H1 (cell line): ENCODE data around the gene PIK3R5. TPM values are rescaled to one million over a fixed set of nuclear protein-coding genes. Genes with fewer than 3 reads are reported as not detected.

Experiments used
- CTCF ChIA-PET: fragments of 300-600 bp; sonication (Branson Sonifier 250); formaldehyde crosslinking; loops from one replicate; lab custom pipeline; 2021; ENCODE audit not compliant: partially characterized antibody; lab: Charles Lee
- POLR2A ChIA-PET: fragments of 300-600 bp; sonication (Branson Sonifier 250); formaldehyde crosslinking; loops from one replicate; lab custom pipeline; 2021; ENCODE audit warnings: inconsistent platforms; ENCODE audit not compliant: partially characterized antibody; lab: Charles Lee
- DNase-seq, 2 experiments: peaks; one replicate each; pipeline versions ENCODE4 v3.0.0 to v3.0.0-alpha.2; 2010 to 2022; ENCODE audit warnings: low spot score in 2 of 2, low read depth in 1 of 2, mixed read lengths in 1 of 2
- FAIRE-seq: peaks from 2 replicates; lab custom pipeline; 2011; peaks lifted over from hg19 to GRCh38; lab: Jason Lieb, UNC
- H2AFZ ChIP-seq: 2 replicates; pipeline ENCODE4 v1.8.1; 2012; ENCODE audit warnings: low read length, inconsistent platforms
- H2AK5ac ChIP-seq: 2 replicates; pipeline ENCODE4 v1.6.1; 2013; ENCODE audit warnings: low read depth, low read length
- H2BK120ac ChIP-seq: replicated peaks from 2 replicates; pipeline ENCODE3; 2013; ENCODE audit warnings: low read depth, low read length, inconsistent platforms
- H2BK12ac ChIP-seq: 2 replicates; pipeline ENCODE4 v1.6.1; 2013; ENCODE audit warnings: low read depth, low read length
- H2BK15ac ChIP-seq: 2 replicates; pipeline ENCODE4 v1.6.1; 2013; ENCODE audit warnings: low read length
- H2BK20ac ChIP-seq: 2 replicates; pipeline ENCODE4 v1.6.1; 2013; ENCODE audit warnings: low read length
- H2BK5ac ChIP-seq: 2 replicates; pipeline ENCODE4 v1.6.1; 2013; ENCODE audit warnings: low read depth, low read length
- H3K14ac ChIP-seq: 2 replicates; pipeline ENCODE4 v1.6.1; 2013; ENCODE audit warnings: inconsistent platforms; ENCODE audit not compliant: insufficient read length
- H3K18ac ChIP-seq: 2 replicates; pipeline ENCODE4 v1.6.1; 2013; ENCODE audit warnings: low read length; ENCODE audit errors: extremely low read depth
- H3K23ac ChIP-seq: 2 replicates; pipeline ENCODE4 v1.6.1; 2013; ENCODE audit warnings: inconsistent platforms; ENCODE audit not compliant: insufficient read length
- H3K23me2 ChIP-seq: 2 replicates; pipeline ENCODE4 v1.6.1; 2013; ENCODE audit warnings: low read depth, low read length
- H3K27ac ChIP-seq: 2 replicates; pipeline ENCODE4 v1.6.1; 2011; ENCODE audit warnings: low read depth, low read length, inconsistent platforms
- H3K27me3 ChIP-seq, 4 experiments: replicated peaks in 1 of 4; 1 replicate in 1 of 4; 2 replicates in 3 of 4; pipeline versions ENCODE4 v1.6.1 to v1.8.1; 2011 to 2013; ENCODE audit warnings: low read length in 3 of 4, mild to moderate bottlenecking in 3 of 4, inconsistent platforms in 2 of 4, mixed read lengths in 2 of 4, moderate library complexity in 1 of 4; ENCODE audit not compliant: control insufficient read depth in 3 of 4, insufficient read depth in 3 of 4; ENCODE audit errors: extremely low read depth in 1 of 4
- H3K36me3 ChIP-seq, 4 experiments: 2 replicates each; pipeline versions ENCODE4 v1.6.1 to v1.8.1; 2011 to 2013; ENCODE audit warnings: mild to moderate bottlenecking in 4 of 4, low read length in 3 of 4, moderate library complexity in 2 of 4, control low read depth in 1 of 4, inconsistent platforms in 1 of 4; ENCODE audit not compliant: insufficient read depth in 4 of 4, control insufficient read depth in 2 of 4
- H3K4ac ChIP-seq: replicated peaks from 2 replicates; pipeline ENCODE3; 2013; ENCODE audit warnings: low read length, low read depth, mixed read lengths, inconsistent platforms; ENCODE audit not compliant: insufficient read length
- H3K4me1 ChIP-seq, 4 experiments: replicated peaks in 1 of 4; 1 replicate in 1 of 4; 2 replicates in 3 of 4; pipeline versions ENCODE4 v1.6.1 to v1.8.1; 2011 to 2013; ENCODE audit warnings: low read length in 3 of 4, inconsistent platforms in 2 of 4, mixed read lengths in 1 of 4; ENCODE audit not compliant: insufficient read depth in 4 of 4, control insufficient read depth in 3 of 4
- H3K4me2 ChIP-seq, 2 experiments: 2 replicates each; pipeline versions ENCODE4 v1.6.1 to v1.8.1; 2011 to 2013; ENCODE audit warnings: low read depth in 2 of 2, low read length in 2 of 2, control low read depth in 1 of 2, inconsistent platforms in 1 of 2, mild to moderate bottlenecking in 1 of 2; ENCODE audit not compliant: insufficient read depth in 1 of 2
- H3K4me3 ChIP-seq, 4 experiments: fragments of 200-600, 300-600 bp in 1 of 4; sonication (generic), shearing (Covaris generic), sonication (Bioruptor Twin) in 1 of 4; 2 replicates each; pipeline versions ENCODE4 v1.5.1 to v1.8.1; 2011 to 2016; ENCODE audit warnings: low read length in 4 of 4, low read depth in 3 of 4, control low read depth in 2 of 4, inconsistent platforms in 2 of 4, mild to moderate bottlenecking in 2 of 4, mixed read lengths in 1 of 4, moderate library complexity in 1 of 4; ENCODE audit not compliant: insufficient read depth in 2 of 4; ENCODE audit errors: extremely low read depth in 1 of 4
- H3K56ac ChIP-seq: replicated peaks from 2 replicates; pipeline ENCODE3; 2013; ENCODE audit warnings: low read depth, mild to moderate bottlenecking, mixed read lengths, low read length, inconsistent platforms; ENCODE audit not compliant: insufficient read length
- H3K79me1 ChIP-seq: 2 replicates; pipeline ENCODE4 v1.6.1; 2013; ENCODE audit warnings: low read depth, low read length, control low read depth
- H3K79me2 ChIP-seq, 2 experiments: 2 replicates each; pipeline versions ENCODE4 v1.6.1 to v1.8.1; 2012 to 2013; ENCODE audit warnings: low read length in 2 of 2, mild to moderate bottlenecking in 2 of 2, inconsistent platforms in 1 of 2; ENCODE audit not compliant: insufficient read depth in 2 of 2, control insufficient read depth in 1 of 2
- H3K9ac ChIP-seq, 4 experiments: replicated peaks in 1 of 4; 1 replicate in 1 of 4; 2 replicates in 3 of 4; pipeline versions ENCODE4 v1.6.1 to v1.8.1; 2011 to 2013; ENCODE audit warnings: low read depth in 3 of 4, low read length in 3 of 4, control low read depth in 2 of 4, mild to moderate bottlenecking in 2 of 4, moderate library complexity in 2 of 4, inconsistent platforms in 1 of 4; ENCODE audit errors: extremely low read depth in 1 of 4
- H3K9me3 ChIP-seq, 2 experiments: 2 replicates each; pipeline versions ENCODE4 v1.6.1 to v1.8.1; 2012 to 2013; ENCODE audit warnings: mild to moderate bottlenecking in 2 of 2, moderate library complexity in 2 of 2, control low read depth in 1 of 2, inconsistent platforms in 1 of 2, low read depth in 1 of 2, low read length in 1 of 2, mixed read lengths in 1 of 2; ENCODE audit not compliant: insufficient read depth in 2 of 2
- H4K20me1 ChIP-seq, 2 experiments: replicated peaks in 1 of 2; 2 replicates each; pipeline versions ENCODE3 to v1.8.1; 2011 to 2013; ENCODE audit warnings: inconsistent platforms in 2 of 2, low read length in 2 of 2, mild to moderate bottlenecking in 1 of 2; ENCODE audit not compliant: insufficient read depth in 2 of 2, control insufficient read depth in 1 of 2
- H4K5ac ChIP-seq: 2 replicates; pipeline ENCODE4 v1.6.1; 2013; ENCODE audit warnings: low read length, low read depth, mixed read lengths, inconsistent platforms; ENCODE audit not compliant: insufficient read length
- H4K8ac ChIP-seq: 2 replicates; pipeline ENCODE4 v1.8.0; 2013; ENCODE audit warnings: mild to moderate bottlenecking, moderate library complexity, low read length, inconsistent platforms; ENCODE audit not compliant: insufficient read depth; ENCODE audit errors: extremely low read depth
- H4K91ac ChIP-seq: replicated peaks from 2 replicates; pipeline ENCODE3; 2013; ENCODE audit warnings: low read length, mixed read lengths, inconsistent platforms; ENCODE audit not compliant: insufficient read length
- TAF1 ChIP-seq: IDR thresholded peaks from 2 replicates; pipeline ENCODE4 v1.6.1; 2011; ENCODE audit warnings: mild to moderate bottlenecking, low read depth, low read length
- WGBS, 2 experiments: shearing (Covaris generic) in 1 of 2; methylation state at CpG; one replicate each; pipeline versions ENCODE4 v1.1.6 to v1.1.7; 2013 to 2015; ENCODE audit warnings: low lambda C conversion rate in 2 of 2, mixed read lengths in 2 of 2, inconsistent platforms in 1 of 2, low coverage in 1 of 2, missing lambda C conversion rate in 1 of 2; ENCODE audit not compliant: insufficient replicate concordance in 2 of 2, insufficient coverage in 1 of 2, insufficient read length in 1 of 2; ENCODE audit errors: extremely low coverage in 1 of 2, missing lambda C conversion rate in 1 of 2; 5-methylcytosine and 5-hydroxymethylcytosine counted together
- polyA plus RNA-seq, 7 experiments: library from polyadenylated mRNA; depleted of rRNA in 3 of 7; stranded (reverse) in 5 of 7; unstranded in 2 of 7; fragments of >200 nt in 5 of 7; fragments of 200-250 nt in 2 of 7; gene quantifications; 1 replicate in 5 of 7; 2 replicates in 1 of 7; 4 replicates in 1 of 7; pipeline versions ENCODE4 v1.2.1 to v1.2.3, GENCODE V29; 2011 to 2013; ENCODE audit warnings: missing spikeins in 2 of 7, mixed read lengths in 2 of 7
- total RNA-seq: library from RNA; stranded (reverse); fragmentation: NEBNext Ultra II Directional; extraction: Animal tissue kit (Norgen Biotek cat#: 25700); gene quantifications from 2 replicates; pipeline ENCODE4 v1.2.1, GENCODE V29; 2021
- TF ChIP-seq, protein P1 (sequence below): IDR thresholded peaks from 2 replicates; pipeline ENCODE4 v1.6.1; 2011; ENCODE audit warnings: low read depth, mild to moderate bottlenecking, low read length; ENCODE audit not compliant: insufficient read depth

The PIK3R5 gene
- total and polyA plus RNA-seq, 2 of the 8 experiments (the other 6 are each of a cell fraction or from before 2014, with no cell fraction given), result 2.7 to 4.3 TPM

DNA sequence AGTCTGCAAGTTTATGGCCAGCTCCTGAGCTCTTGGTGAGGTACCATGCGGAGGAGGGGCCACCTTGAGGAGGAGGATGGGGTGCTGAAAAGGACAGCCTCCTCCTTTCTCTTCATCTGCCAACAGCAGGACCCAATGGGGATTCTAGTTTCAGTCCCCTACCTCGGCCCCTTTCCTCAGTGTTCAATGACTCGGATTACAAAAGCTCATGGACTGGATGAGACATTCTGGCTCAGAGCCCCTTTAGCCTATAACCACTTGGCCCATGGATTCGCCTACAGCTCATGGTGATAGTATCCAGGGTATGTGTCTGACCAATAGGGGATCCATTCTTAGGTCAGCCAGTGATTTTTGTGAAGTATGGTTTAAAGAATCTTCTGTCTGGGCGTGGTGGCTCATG, 89.5 kb downstream of the PIK3R5 start:
- Histone ChIP-seq H3K9ac (no peak overlapping the region), H3K79me1 (no peaks in the 10 kb centered on the region), H3K4me1 (peaks cover 0 to 9% (median 7%) of the 10 kb centered on the region in 4 experiments; a peak in 6 of 7 replicates), H3K27me3 (no peaks in the 10 kb centered on the region), H3K4ac (no peak overlapping the region), H3K14ac (no peak overlapping the region), H3K27ac (no peak overlapping the region), H2BK15ac (no peak overlapping the region), H2BK120ac (no peak overlapping the region), H3K56ac (no peak overlapping the region), H4K91ac (no peak overlapping the region), H2AK5ac (no peak overlapping the region), H2BK5ac (peak overlapping the region; percentile 71; the same call in 1 of the 2 replicates), H3K4me3 (no peak overlapping the region), H2BK12ac (peak overlapping the region; percentile 53; the same call in 1 of the 2 replicates), H3K18ac (peak overlapping the region; percentile 48; the same call in 1 of the 2 replicates), H4K5ac (no peak overlapping the region), H2BK20ac (no peak overlapping the region), H4K20me1 (no peaks in the 10 kb centered on the region), H3K23me2 (no peaks in the 10 kb centered on the region; the same call in 1 of the 2 replicates), H3K79me2 (no peaks in the 10 kb centered on the region), H3K4me2 (no peak overlapping the region; a peak in 1 of 4 replicates), H2AFZ (no peak overlapping the region), H3K23ac (no peak overlapping the region), H3K9me3 (no peaks in the 10 kb centered on the region), H4K8ac (no peak overlapping the region), H3K36me3 (no peaks in the 10 kb centered on the region)
- DNase-seq, result no peak
- no peak for FAIRE-seq
- POLR2A ChIA-PET, result interaction anchor here (1.1 kb wide), 1 partner anchor 19 kb away, joined by 3 read pairs; no protein-coding TSS in a partner anchor
- CTCF ChIA-PET, result interaction anchor here (1.3 to 2.6 kb wide), 3 partner anchors 16 to 130 kb away, joined by 4 to 14 read pairs (median 5); no protein-coding TSS in a partner anchor
- 80% methylated on average over 5 of the region's 5 CpGs; no CpG with 5 or more reads in 1 of the 2 experiments for WGBS, 2 experiments
- TF ChIP-seq, protein P1, sequence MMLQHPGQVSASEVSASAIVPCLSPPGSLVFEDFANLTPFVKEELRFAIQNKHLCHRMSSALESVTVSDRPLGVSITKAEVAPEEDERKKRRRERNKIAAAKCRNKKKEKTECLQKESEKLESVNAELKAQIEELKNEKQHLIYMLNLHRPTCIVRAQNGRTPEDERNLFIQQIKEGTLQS, result no peak
- peak; percentile 38; the same call in 1 of the 2 replicates for TF ChIP-seq TAF1
